Inflammatory macrophage (primary cell): ENCODE measurements around the gene USP24.

ENCODE experiments used
- DNase-seq, 2 donors: peaks; one replicate each; pipeline ENCODE4 v3.0.0-alpha.2; 2020 to 2022

USP24 gene

GRCh38 chr1:55064861-55065263 lies 150.3 kb downstream of the USP24 start:
- no peak for DNase-seq

DNA sequence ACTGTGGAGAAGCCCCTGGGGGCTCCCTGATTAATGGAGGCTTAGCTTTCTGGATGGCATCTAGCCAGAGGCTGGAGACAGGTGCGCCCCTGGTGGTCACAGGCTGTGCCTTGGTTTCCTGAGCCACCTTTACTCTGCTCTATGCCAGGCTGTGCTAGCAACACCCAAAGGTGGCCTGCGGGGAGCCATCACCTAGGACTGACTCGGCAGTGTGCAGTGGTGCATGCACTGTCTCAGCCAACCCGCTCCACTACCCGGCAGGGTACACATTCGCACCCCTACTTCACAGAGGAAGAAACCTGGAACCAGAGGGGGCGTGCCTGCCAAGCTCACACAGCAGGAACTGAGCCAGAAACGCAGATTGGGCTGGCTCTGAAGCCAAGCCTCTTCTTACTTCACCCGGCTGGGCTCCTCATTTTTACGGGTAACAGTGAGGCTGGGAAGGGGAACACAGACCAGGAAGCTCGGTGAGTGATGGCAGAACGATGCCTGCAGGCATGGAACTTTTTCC lies 151.0 kb downstream of the USP24 start:
- no peak for DNase-seq

GRCh38 chr1:55063577-55063942 lies 151.6 kb downstream of the USP24 start:
- no peak for DNase-seq

GRCh38 chr1:55062801-55063576 lies 152.2 kb downstream of the USP24 start:
- DNase-seq = no peak

DNA sequence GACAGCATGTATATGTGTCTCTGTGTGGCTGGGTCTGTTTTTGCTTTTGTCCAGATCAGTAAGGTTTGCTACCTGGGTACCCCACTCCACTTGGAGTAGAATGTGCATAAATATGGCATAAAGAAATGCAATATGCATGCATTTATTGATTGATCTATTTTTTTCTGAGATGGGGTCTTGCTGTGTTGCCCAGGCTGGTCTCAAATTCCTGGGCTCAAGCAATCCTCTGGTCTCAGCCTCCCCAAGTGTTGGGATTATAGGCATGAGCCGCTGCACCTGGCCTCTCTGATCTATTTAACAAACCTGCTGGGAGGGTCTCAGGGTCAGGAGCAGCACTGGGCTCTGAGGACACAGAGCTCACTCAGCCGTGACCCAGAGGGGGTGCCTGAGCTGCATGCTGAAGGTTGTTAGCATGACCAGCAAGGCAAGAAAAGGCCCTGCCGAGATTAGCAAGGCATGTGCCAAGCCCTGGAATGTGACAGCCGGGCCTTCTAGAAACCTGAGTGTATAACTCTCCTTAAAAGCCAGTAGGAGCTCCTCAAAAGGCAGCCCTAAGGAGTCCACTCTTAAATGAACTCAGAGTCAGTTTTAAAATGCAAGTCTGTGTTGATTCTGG lies 153.3 kb downstream of the USP24 start:
- DNase-seq = no peak

GRCh38 chr1:55061000-55061705 lies 154.0 kb downstream of the USP24 start:
- DNase-seq = no peak

DNA sequence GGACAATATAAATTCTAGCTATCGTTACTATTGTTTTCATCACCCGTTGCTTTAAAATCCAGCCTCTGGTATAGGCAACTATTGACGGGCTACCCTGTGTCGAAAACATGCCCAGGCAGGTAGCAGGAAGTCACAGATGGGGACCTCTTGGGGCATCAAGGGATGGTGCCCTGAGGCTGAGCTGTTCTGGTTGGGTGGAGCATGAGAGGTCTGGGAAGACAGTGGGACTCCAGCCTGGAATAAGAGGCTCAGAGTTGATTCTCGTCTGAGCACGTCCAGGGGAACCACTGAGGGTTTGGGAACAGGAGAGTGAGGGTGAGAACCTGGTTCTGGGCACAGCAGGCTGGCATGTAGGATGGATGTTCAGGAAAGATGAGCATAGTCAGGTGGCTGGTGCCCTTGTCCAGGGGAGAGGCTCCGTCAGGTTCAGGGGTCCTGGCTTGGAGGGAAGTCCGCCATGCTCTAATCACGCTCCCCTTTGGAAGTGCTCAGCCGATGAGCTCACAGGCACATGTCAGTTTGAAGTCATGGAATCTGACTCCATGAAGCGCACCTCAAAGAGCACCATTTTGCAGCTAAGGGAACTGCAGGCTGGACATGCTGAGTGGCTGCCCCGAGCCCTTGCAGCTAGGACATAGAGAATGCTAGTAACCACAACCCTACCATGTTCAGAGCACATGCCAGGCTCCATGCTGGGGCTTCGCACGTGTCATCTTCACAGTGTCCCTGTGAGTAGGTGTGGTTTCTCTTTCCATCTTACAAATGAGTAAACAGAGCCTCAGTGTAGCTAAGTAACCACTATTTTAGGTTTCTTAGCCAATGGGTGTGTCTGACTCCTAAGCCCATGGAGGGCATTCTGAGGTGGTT lies 154.8 kb downstream of the USP24 start:
- no peak for DNase-seq

GRCh38 chr1:55059302-55060132 lies 155.6 kb downstream of the USP24 start:
- no peak for DNase-seq

- DNase-seq = no peak
Observed at GRCh38 chr1:55057956-55058298, 157.2 kb downstream of the USP24 start.

GRCh38 chr1:55057270-55057955 lies 157.8 kb downstream of the USP24 start:
- DNase-seq = no peak

GRCh38 chr1:55056632-55056992 lies 158.6 kb downstream of the USP24 start:
- DNase-seq = no peak

DNA sequence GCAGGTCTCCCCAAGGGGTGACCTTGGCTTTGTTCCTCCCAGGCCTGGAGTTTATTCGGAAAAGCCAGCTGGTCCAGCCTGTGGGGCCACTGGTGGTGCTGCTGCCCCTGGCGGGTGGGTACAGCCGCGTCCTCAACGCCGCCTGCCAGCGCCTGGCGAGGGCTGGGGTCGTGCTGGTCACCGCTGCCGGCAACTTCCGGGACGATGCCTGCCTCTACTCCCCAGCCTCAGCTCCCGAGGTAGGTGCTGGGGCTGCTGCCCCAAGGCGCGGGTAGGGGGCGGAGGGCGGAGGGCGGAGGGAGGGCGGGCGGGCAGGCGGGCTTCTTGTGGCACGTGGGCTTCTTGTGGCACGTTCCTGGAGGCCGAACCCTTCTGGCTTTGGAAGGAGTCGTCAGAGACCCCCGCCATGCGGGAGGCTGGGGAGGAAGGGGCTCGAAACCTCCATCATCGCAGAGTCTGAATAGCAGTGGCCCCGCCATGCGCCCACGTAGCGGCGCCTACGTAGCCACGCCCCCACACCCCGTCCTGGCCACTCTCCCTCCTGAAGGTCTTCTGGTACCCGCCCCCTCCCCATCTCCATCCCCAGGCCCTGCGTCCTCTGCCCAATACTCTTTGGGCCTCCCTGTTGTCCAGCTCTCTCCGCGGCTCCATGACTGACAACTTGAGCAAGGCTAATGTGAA lies 159.1 kb downstream of the USP24 start:
- DNase-seq = no peak

DNA sequence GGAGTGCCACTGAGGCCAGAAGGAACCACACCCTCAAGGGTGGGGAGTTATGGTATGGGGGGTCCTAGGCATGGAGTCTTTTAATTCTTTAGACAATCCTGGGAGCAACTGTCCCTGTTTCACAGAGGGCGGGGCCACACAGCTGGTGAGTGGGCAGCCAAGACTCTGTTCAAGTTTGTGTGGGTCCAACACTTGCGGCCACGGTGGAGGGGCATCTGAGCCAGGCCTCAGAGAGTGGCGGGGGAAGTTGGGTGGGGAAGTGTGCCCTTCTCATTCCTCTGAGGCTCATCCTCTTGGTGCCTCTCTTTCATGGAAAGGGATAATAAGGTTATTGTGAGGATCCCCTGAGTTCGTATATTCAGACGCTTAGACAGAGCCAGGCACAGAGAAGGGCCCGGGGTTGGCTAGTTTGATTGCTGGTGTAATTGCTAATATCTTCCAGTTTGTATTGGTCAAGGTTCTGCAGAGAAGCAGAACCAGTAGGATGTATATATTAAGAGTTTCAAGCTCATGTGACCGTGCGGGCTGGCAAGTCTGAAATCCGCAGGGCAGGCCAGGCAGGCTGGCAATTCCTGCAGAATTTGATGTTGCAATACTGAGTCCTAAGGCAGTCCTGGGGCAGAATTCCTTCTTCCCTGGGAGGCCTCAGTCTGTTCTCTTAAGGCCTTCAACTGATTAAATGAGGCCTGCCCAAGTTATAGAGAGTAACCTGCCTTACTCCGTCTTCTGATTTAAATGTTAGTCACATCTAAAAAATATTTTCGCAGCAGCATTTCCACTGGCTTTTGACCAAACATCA lies 159.9 kb downstream of the USP24 start:
- DNase-seq = no peak

DNA sequence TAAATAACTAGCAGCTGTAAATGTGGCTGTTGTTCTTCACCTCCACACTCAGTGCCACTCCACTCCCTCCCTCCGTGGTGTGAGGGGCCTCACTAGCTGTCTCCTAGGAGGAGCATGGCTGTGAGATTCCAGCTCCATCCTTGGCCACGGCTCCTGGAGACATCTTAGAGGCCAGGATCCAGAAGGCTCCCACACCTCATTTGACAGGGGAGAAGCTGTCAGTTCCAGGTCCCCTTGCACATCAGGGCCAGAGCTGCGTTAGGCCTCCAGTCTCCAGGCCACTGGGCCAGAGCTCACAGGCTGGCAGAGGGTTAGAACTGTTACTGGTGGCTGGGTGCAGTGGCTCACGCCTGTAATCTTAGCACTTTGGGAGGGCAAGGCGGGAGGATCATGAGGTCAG lies 160.8 kb downstream of the USP24 start:
- no peak for DNase-seq

DNA sequence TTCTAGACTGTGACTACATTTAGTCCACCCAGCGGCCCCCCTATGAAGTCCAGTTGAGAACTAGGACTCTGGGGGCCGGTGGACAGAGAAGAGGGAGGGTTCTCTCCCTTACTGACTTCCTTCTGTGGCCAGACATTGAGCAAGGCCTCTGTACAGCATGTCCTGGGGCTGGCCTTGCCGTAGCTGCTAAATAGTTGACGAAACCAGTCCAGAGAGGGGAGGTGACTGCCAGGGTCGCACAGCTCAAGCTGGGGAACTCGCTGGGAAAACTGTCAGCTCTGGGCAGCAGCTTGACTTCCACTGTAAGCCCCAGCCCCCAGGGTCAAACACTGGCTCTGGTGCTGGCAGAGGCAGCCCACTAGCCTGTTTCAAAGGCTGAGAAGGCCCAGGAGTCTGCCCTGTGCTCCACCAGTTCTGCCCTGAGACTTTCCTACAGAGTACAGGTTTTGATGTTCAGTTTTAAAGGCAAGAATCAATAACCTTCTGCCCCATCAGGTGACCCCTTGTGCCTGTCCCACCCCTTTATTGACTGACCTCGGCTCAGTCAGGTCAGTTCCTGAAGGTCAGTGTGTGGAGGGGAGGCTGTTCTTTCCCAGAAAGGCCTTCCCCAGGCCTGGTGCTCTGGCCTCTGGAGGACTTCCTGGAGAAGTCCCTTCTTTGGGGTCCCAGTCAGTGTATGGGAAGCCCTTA lies 161.8 kb downstream of the USP24 start:
- peak; percentile 15 to 44 for DNase-seq

DNA sequence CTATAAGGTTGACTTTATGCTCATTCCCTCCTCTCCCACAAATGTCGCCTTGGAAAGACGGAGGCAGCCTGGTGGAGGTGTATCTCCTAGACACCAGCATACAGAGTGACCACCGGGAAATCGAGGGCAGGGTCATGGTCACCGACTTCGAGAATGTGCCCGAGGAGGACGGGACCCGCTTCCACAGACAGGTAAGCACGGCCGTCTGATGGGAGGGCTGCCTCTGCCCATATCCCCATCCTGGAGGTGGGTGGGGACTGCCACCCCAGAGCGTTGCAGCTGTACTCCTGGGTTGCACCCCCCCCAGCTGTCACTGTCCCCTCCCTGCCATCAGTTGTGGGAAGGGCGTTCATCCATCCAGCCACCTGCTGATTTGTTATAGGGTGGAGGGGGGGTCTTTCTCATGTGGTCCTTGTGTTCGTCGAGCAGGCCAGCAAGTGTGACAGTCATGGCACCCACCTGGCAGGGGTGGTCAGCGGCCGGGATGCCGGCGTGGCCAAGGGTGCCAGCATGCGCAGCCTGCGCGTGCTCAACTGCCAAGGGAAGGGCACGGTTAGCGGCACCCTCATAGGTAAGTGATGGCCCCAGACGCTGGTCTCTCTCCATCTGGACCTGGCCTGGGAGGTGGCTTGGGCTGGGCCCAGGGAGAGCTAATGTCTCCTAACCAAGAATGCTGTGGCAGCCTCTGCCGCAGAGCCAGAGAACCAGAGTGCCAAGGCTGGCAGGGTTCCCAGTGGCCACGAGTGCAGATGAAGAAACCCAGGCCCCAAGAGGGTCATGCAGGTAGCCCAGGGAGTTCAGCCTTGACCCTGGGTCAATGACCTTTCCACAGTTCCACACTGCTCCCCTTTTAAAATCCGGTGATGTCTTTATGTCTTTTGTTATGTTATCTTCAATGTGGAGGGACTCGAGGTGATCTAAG lies 162.7 kb downstream of the USP24 start:
- DNase-seq = no peak

GRCh38 chr1:55051621-55052020 lies 163.5 kb downstream of the USP24 start:
- DNase-seq = no peak

GRCh38 chr1:55051169-55051568 lies 164.0 kb downstream of the USP24 start:
- no peak for DNase-seq
